ENCODE data around the gene HPN. TPM values are rescaled to one million over a fixed set of nuclear protein-coding genes. Genes with fewer than 3 reads are reported as not detected.
A peak's percentile ranks its signal among the peaks of the same experiment; 100 is the strongest.

The HPN gene
- total and polyA plus RNA-seq, 2 donors (not counting 3 experiments of a cell fraction or from before 2014, with no cell fraction given) = 0.10 TPM; not detected in 1

GRCh38 chr19:35063940-35064818 lies 22.7 kb downstream of the HPN start:
- intact Hi-C loops (cut with micrococcal nuclease) = no loop called here

More at GRCh38 chr19:35063940-35064818, 22.7 kb downstream of the HPN start:
- no TSS peak for BruUV-seq (replicated peaks)
- ChIA-PET CTCF (interaction anchor here (1.0 to 2.1 kb wide), 2 partner anchors 20 to 431 kb away, joined by 3 to 13 read pairs; no protein-coding TSS in a partner anchor), POLR2A (no interaction called here)
- dilution Hi-C loops (cut with MboI; ENCODE audit: extremely low pct_ligation_motif_present, low sequenced_read_pairs) = no loop called here
- DNase-seq (ENCODE audit: low read depth, low spot score) = peak; percentile 13
- no peak for FAIRE-seq
- H3K4me1 ChIP-seq (ENCODE audit: control insufficient read depth, extremely low read depth, insufficient read depth, low read length) = no peaks in the 10 kb centered on the region
- no peaks in the 10 kb centered on the region for H3K9me1 ChIP-seq (replicated peaks; ENCODE audit: control insufficient read depth, extremely low read depth, insufficient read depth, low read length)
- no peaks in the 10 kb centered on the region for H3K79me2 ChIP-seq (ENCODE audit: control insufficient read depth, insufficient read depth, low read length)
- no peak overlapping the region for H3K4me2 ChIP-seq (ENCODE audit: insufficient read depth, low read length)
- H3K36me3 ChIP-seq (ENCODE audit: control insufficient read depth in 2 of 2, extremely low read depth in 1 of 2, insufficient read depth in 2 of 2, low read length in 2 of 2) = no peaks in the 10 kb centered on the region
- no peaks in the 10 kb centered on the region for H4K20me1 ChIP-seq (replicated peaks; ENCODE audit: control insufficient read depth, extremely low read depth, insufficient read depth, low read length)
- no peak overlapping the region for H2AFZ ChIP-seq (ENCODE audit: low read depth, low read length)
- no peak for TF ChIP-seq MYC (IDR thresholded peaks at IDR 0.05; ENCODE audit: low read depth, low read length)
- TF ChIP-seq CTCF (IDR thresholded peaks at IDR 0.05; ENCODE audit: extremely low read depth in 1 of 2, insufficient read depth in 1 of 2, low read depth in 1 of 2, low read length in 2 of 2) = no peak
- no peak for TF ChIP-seq JUN (IDR thresholded peaks at IDR 0.05; ENCODE audit: borderline replicate concordance, insufficient read depth, insufficient read length, low read depth)
- H3K27ac ChIP-seq (ENCODE audit: insufficient read depth, low read depth, low read length) = no peak overlapping the region
- no peak overlapping the region for H3K4me3 ChIP-seq (replicated peaks in 1 of 3; ENCODE audit: insufficient read depth in 1 of 3, low read depth in 1 of 3, low read length in 3 of 3)
- no peak overlapping the region for H3K9ac ChIP-seq (replicated peaks; ENCODE audit: extremely low read depth, insufficient read depth, low read length)
- H3K27me3 ChIP-seq (ENCODE audit: control insufficient read depth in 2 of 2, insufficient read depth in 2 of 2, low read length in 2 of 2) = no peaks in the 10 kb centered on the region
- H3K9me3 ChIP-seq (replicated peaks; ENCODE audit: control insufficient read depth, insufficient read depth, low read length) = no peaks in the 10 kb centered on the region
